ENCODE results near the gene MYADM.

DNA sequence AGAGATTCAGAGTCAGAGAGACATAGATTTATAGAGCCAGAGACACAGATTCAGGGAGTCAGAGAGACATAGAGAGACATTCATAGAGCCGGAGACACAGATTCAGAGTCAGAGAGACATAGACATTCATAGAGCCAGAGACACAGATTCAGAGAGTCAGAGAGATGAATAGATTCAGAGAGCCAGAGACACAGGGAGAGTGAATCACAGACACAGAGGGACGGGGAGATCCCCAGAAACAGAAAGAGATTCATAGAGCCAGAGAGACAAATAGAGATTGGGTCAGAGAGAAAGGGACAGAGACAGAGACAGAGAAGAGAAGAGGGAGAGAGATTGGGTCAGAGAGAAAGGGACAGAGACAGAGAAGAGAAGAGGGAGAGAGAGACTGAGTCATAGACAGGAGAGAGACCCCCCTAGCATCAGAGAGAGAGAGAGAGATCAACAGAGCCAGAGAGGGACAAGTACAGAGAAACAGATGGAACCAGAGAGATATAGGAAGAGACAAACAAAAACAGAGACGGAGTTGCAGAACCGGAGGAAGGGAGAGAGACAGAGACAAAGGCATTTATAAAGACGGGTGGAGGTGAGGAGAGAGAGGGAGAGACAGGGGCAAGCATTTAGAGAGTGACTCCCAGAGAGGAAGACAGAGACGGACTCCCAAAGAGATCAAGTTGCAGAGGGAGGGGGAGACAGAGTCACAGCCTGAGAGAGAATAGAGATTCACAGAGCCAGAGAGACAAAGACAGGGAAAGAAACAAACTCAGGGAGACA is 13.2 kb downstream of the MYADM start:
- no peak for TF ChIP-seq ZSCAN5A (tag by site-specific recombination; IDR thresholded peaks at IDR 0.05)
- TF ChIP-seq, protein P1, sequence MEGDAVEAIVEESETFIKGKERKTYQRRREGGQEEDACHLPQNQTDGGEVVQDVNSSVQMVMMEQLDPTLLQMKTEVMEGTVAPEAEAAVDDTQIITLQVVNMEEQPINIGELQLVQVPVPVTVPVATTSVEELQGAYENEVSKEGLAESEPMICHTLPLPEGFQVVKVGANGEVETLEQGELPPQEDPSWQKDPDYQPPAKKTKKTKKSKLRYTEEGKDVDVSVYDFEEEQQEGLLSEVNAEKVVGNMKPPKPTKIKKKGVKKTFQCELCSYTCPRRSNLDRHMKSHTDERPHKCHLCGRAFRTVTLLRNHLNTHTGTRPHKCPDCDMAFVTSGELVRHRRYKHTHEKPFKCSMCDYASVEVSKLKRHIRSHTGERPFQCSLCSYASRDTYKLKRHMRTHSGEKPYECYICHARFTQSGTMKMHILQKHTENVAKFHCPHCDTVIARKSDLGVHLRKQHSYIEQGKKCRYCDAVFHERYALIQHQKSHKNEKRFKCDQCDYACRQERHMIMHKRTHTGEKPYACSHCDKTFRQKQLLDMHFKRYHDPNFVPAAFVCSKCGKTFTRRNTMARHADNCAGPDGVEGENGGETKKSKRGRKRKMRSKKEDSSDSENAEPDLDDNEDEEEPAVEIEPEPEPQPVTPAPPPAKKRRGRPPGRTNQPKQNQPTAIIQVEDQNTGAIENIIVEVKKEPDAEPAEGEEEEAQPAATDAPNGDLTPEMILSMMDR (tag by site-specific recombination; IDR thresholded peaks at IDR 0.05) = no peak
- no peak for TF ChIP-seq ZNF658 (tag by site-specific recombination; IDR thresholded peaks at IDR 0.05)
- TF ChIP-seq ZNF426 (tag by site-specific recombination; IDR thresholded peaks at IDR 0.05) = no peak
